Measurements from ENCODE around the gene ZSCAN31.

- TF ChIP-seq RAD51 (IDR thresholded peaks at IDR 0.05) (no peak), EZH2 (IDR thresholded peaks at IDR 0.05; ENCODE audit: borderline replicate concordance, control insufficient read depth, low read depth, low read length) (no peak), CTCF (IDR thresholded peaks at IDR 0.05 in 2 of 3, conservative IDR thresholded peaks at IDR 0.05 in 1 of 3; ENCODE audit: control insufficient read depth in 2 of 3, extremely low read depth in 1 of 3, insufficient read depth in 1 of 3, low read depth in 3 of 3, low read length in 3 of 3) (no peak), GABPA (IDR thresholded peaks at IDR 0.05; ENCODE audit: low read depth) (no peak), TBL1XR1 (IDR thresholded peaks at IDR 0.05; ENCODE audit: low read depth, low read length) (no peak), POLR2A (IDR thresholded peaks at IDR 0.05; ENCODE audit: low read depth, low read length) (no peak), ATF7 (IDR thresholded peaks at IDR 0.05; ENCODE audit: low read depth) (no peak), SIN3A (IDR thresholded peaks at IDR 0.05; ENCODE audit: low read depth, low read length) (no peak), EED (IDR thresholded peaks at IDR 0.05; ENCODE audit: low read depth) (no peak), TCF12 (IDR thresholded peaks at IDR 0.05; ENCODE audit: low read depth, low read length) (no peak), FOS (IDR thresholded peaks at IDR 0.05; ENCODE audit: borderline replicate concordance, extremely low read depth, insufficient read length) (no peak)
- TF ChIP-seq, protein P1, sequence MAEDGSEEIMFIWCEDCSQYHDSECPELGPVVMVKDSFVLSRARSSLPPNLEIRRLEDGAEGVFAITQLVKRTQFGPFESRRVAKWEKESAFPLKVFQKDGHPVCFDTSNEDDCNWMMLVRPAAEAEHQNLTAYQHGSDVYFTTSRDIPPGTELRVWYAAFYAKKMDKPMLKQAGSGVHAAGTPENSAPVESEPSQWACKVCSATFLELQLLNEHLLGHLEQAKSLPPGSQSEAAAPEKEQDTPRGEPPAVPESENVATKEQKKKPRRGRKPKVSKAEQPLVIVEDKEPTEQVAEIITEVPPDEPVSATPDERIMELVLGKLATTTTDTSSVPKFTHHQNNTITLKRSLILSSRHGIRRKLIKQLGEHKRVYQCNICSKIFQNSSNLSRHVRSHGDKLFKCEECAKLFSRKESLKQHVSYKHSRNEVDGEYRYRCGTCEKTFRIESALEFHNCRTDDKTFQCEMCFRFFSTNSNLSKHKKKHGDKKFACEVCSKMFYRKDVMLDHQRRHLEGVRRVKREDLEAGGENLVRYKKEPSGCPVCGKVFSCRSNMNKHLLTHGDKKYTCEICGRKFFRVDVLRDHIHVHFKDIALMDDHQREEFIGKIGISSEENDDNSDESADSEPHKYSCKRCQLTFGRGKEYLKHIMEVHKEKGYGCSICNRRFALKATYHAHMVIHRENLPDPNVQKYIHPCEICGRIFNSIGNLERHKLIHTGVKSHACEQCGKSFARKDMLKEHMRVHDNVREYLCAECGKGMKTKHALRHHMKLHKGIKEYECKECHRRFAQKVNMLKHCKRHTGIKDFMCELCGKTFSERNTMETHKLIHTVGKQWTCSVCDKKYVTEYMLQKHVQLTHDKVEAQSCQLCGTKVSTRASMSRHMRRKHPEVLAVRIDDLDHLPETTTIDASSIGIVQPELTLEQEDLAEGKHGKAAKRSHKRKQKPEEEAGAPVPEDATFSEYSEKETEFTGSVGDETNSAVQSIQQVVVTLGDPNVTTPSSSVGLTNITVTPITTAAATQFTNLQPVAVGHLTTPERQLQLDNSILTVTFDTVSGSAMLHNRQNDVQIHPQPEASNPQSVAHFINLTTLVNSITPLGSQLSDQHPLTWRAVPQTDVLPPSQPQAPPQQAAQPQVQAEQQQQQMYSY (CRISPR knock-in tag; IDR thresholded peaks at IDR 0.05): no peak
- TF ChIP-seq, protein P2, sequence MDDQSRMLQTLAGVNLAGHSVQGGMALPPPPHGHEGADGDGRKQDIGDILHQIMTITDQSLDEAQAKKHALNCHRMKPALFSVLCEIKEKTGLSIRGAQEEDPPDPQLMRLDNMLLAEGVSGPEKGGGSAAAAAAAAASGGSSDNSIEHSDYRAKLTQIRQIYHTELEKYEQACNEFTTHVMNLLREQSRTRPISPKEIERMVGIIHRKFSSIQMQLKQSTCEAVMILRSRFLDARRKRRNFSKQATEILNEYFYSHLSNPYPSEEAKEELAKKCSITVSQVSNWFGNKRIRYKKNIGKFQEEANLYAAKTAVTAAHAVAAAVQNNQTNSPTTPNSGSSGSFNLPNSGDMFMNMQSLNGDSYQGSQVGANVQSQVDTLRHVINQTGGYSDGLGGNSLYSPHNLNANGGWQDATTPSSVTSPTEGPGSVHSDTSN (IDR thresholded peaks at IDR 0.05; ENCODE audit: insufficient replicate concordance, low read depth, low read length): no peak
Observed at GRCh38 chr6:28356666-28357020, 20.7 kb upstream of the ZSCAN31 start.

Measured in GM12878 (cell line).